Kidney (tissue), 14 donors: ENCODE results near the gene CPNE2. TPM values are rescaled to one million over a fixed set of nuclear protein-coding genes. Genes with fewer than 3 reads are reported as not detected.

ENCODE experiments used
- DNase-seq, 5 donors: peaks; one replicate each; pipeline ENCODE4 v3.0.0-alpha.2; 2013 to 2020
- FAIRE-seq: peaks from 2 replicates; lab custom pipeline; 2012; peaks lifted over from hg19 to GRCh38; lab: Jason Lieb, UNC
- H3K27ac ChIP-seq, 2 donors: one replicate each; pipeline ENCODE4 v1.7.0; 2013; ENCODE audit warnings: low read depth in 2 of 2, low read length in 2 of 2, inconsistent platforms in 1 of 2
- H3K27me3 ChIP-seq: one replicate; pipeline ENCODE4 v1.7.1; 2013; ENCODE audit warnings: low read length, inconsistent platforms; ENCODE audit not compliant: control insufficient read depth, insufficient read depth
- H3K36me3 ChIP-seq, 3 donors: one replicate each; pipeline versions ENCODE4 v1.7.0 to v1.7.1; 2013; ENCODE audit warnings: low read length in 3 of 3, control low read depth in 1 of 3, inconsistent platforms in 1 of 3; ENCODE audit not compliant: insufficient read depth in 3 of 3, control insufficient read depth in 2 of 3
- H3K4me1 ChIP-seq, 3 donors: one replicate each; pipeline versions ENCODE4 v1.7.0 to v1.7.1; 2013; ENCODE audit warnings: low read length in 3 of 3, inconsistent platforms in 1 of 3, low read depth in 1 of 3; ENCODE audit not compliant: control insufficient read depth in 2 of 3, insufficient read depth in 2 of 3
- H3K4me3 ChIP-seq, 3 donors: one replicate each; pipeline versions ENCODE4 v1.7.0 to v1.8.1; 2013; ENCODE audit warnings: low read length in 3 of 3, control low read depth in 1 of 3, inconsistent platforms in 1 of 3
- H3K9ac ChIP-seq, 3 donors: one replicate each; pipeline versions ENCODE4 v1.7.0 to v1.7.1; 2013; ENCODE audit warnings: low read length in 3 of 3, control low read depth in 1 of 3, inconsistent platforms in 1 of 3
- H3K9me3 ChIP-seq, 3 donors: one replicate each; pipeline versions ENCODE4 v1.7.0 to v1.7.1; 2013; ENCODE audit warnings: low read length in 3 of 3, control low read depth in 1 of 3, inconsistent platforms in 1 of 3; ENCODE audit not compliant: control insufficient read depth in 2 of 3, insufficient read depth in 1 of 3
- intact Hi-C: fragments of 100-400 bp; cut with DNase I; formaldehyde crosslinking; loops from one replicate; pipeline ENCODE4 v1.11.1; 2022
- polyA plus RNA-seq: library from polyadenylated mRNA; stranded (reverse); fragments of 350-450 nt; fragmentation: Illumina TruSeq; extraction: RNeasy Lipid Tissue Mini Kit (QIAGEN cat#74804); gene quantifications from one replicate; pipeline ENCODE4 v1.2.3, GENCODE V29; 2014; ENCODE audit warnings: low read depth, low replicate concordance; ENCODE audit not compliant: insufficient read depth
- total RNA-seq: library from RNA; stranded (reverse); fragmentation: NEBNext Ultra II Directional; extraction: Animal tissue kit (Norgen Biotek cat#: 25700); gene quantifications from one replicate; pipeline ENCODE4 v1.2.1, GENCODE V29; 2021
- TF ChIP-seq, protein P1 (sequence below): IDR thresholded peaks from 3 replicates; pipeline ENCODE4 v1.5.1; 2012; ENCODE audit warnings: mild to moderate bottlenecking, moderate library complexity, borderline replicate concordance; ENCODE audit not compliant: insufficient read depth; ENCODE audit errors: extremely low read depth
- donor health status: control.
- donor health status: control.
- donor health status: control.
- donor health status: control.
- donor health status: control.
- donor health status: DM: yes; HTN: yes; CAD: no.
- donor health status: Normal renal cell carcinoma (clear cell type).

The CPNE2 gene
- total and polyA plus RNA-seq, 2 donors from 2014 or later, result 24.1 to 33.1 TPM

DNA sequence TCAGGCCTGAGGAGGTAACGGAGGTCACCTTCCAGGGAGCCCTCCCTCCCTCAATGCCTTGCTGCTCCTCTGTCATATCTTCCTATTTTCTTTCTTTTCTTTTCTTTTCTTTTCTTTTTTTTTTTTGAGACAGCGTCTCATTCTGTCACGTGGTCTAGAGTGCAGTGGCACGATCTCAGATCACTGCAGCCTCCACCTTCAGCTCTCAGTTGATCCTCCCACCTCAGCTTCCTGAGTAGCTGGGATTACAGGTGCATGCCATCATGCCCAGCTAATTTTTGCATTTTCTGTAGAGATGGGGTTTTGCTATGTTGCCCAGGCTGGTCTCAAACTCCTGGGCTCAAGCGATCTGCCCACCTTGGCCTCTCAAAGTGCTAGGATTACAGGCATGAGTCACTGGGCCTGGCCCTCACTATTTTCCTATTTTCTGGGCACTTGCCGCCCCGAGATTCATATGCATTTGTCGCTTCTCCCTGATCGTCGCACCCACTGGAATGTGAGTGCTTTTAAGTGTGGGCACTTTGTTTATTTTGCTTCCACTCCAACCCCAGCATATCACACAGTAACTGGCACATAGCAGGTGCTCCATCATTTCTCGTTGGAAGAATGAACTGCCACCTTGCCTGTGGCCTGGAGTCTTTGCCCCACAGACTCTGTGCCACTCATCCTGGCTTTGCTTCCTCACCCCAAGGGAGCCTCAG is 31.7 kb downstream of the CPNE2 start:
- no peak overlapping the region for H3K9ac ChIP-seq
- DNase-seq (no peak), FAIRE-seq (no peak)
- H3K36me3 ChIP-seq, result no peaks in the 10 kb centered on the region
- TF ChIP-seq, protein P1, sequence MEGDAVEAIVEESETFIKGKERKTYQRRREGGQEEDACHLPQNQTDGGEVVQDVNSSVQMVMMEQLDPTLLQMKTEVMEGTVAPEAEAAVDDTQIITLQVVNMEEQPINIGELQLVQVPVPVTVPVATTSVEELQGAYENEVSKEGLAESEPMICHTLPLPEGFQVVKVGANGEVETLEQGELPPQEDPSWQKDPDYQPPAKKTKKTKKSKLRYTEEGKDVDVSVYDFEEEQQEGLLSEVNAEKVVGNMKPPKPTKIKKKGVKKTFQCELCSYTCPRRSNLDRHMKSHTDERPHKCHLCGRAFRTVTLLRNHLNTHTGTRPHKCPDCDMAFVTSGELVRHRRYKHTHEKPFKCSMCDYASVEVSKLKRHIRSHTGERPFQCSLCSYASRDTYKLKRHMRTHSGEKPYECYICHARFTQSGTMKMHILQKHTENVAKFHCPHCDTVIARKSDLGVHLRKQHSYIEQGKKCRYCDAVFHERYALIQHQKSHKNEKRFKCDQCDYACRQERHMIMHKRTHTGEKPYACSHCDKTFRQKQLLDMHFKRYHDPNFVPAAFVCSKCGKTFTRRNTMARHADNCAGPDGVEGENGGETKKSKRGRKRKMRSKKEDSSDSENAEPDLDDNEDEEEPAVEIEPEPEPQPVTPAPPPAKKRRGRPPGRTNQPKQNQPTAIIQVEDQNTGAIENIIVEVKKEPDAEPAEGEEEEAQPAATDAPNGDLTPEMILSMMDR, result no peak
- H3K4me1 ChIP-seq, result no peaks in the 10 kb centered on the region
- no peak overlapping the region for H3K4me3 ChIP-seq
- no peaks in the 10 kb centered on the region for H3K9me3 ChIP-seq
- H3K27me3 ChIP-seq, result no peaks in the 10 kb centered on the region
- H3K27ac ChIP-seq, result no peak overlapping the region
- intact Hi-C loops, result no loop called here

DNA sequence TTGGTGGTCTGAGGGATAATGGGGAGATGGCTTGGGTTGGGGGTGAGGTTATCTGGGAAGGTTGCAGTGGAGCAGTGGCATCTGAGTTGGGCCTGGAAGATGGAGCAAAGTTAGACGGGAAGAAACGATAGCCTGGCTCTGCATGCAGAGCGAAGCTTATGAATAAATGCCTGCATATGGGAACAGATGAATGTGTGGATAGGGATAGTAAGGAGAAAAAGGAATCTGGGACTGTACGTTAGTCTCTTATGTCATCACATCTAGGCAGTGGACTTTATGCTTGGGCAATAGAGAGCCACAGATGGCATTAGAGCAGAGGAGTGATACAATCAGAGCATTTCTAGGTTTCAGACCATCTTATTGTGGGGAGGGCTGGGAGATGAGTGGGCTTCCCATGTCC is 33.0 kb downstream of the CPNE2 start:
- no peak for FAIRE-seq

DNA sequence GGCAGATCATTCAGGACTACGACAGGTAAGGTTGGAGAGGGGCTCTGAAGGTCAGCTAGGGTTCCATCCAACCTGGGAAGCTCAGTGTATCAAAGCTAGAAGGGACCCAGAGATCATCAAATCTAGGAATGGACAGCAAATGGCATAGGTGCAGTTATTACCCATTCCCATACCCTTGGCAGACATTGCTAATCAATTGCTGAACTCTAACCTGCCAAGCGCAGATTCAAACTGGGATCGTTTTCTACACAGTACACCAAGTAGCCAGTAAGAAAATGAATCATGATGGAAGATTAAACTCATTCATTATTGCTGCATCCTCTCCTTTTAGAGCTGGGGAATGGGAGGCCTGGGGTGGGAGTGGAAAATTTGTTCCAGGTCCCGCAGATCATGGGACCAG is 33.6 kb downstream of the CPNE2 start:
- no peaks in the 10 kb centered on the region for H3K27me3 ChIP-seq
- no peaks in the 10 kb centered on the region for H3K36me3 ChIP-seq
- DNase-seq, result no peak
- TF ChIP-seq, protein P1, result no peak
- H3K9me3 ChIP-seq, result no peaks in the 10 kb centered on the region
- no peak overlapping the region for H3K9ac ChIP-seq
- H3K4me1 ChIP-seq, result no peaks in the 10 kb centered on the region
- intact Hi-C loops, result no loop called here
- no peak for FAIRE-seq
- H3K4me3 ChIP-seq, result no peak overlapping the region
- H3K27ac ChIP-seq, result no peak overlapping the region

More for the DNA sequence above, 33.0 kb downstream of the CPNE2 start:
- H3K9ac ChIP-seq, result no peak overlapping the region
- no peaks in the 10 kb centered on the region for H3K9me3 ChIP-seq
- H3K36me3 ChIP-seq, result no peaks in the 10 kb centered on the region
- no peaks in the 10 kb centered on the region for H3K27me3 ChIP-seq
- intact Hi-C loops, result no loop called here
- no peaks in the 10 kb centered on the region for H3K4me1 ChIP-seq
- no peak for DNase-seq
- H3K4me3 ChIP-seq, result no peak overlapping the region
- TF ChIP-seq, protein P1, result no peak
- H3K27ac ChIP-seq, result no peak overlapping the region
